Sigmoid colon (tissue), 4 donors: ENCODE measurements around the gene CALHM1.

Experiments used
- EP300 ChIP-seq, 4 donors: sonication (generic); formaldehyde crosslinking; IDR thresholded peaks; one replicate each; pipeline ENCODE4 v1.6.1; 2017; ENCODE audit warnings: antibody characterized with exemption in 4 of 4
- POLR2AphosphoS5 ChIP-seq, 4 donors: sonication (generic); formaldehyde crosslinking; IDR thresholded peaks; one replicate each; pipeline ENCODE4 v1.6.1; 2017; ENCODE audit warnings: antibody characterized with exemption in 4 of 4

DNA sequence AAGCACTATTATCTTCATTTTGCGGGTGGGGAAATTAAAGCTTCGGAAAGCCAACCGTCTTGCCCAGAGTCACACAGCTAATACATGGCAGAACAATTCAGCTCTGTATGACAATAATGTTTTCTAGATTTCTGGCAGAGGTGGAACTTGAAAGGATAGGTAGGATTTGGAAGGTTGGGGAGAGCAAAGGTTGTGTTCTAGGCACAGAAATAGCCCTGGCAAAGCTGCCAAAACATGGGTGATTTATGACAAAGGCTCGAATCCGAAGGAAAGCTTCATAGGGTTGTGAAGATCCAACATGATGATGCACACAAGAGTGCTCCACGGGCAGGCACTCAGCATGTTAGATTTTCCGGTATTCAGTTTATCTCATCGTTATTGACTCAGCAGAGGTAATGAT, 43.1 kb downstream of the CALHM1 start:
- no peak for TF ChIP-seq EP300 (IDR thresholded peaks at IDR 0.05)
- TF ChIP-seq POLR2AphosphoS5 (IDR thresholded peaks at IDR 0.05), result no peak
